Activated CD4-positive, alpha-beta T cell treated with anti-CD3 and anti-CD28 coated beads, Interleukin-2, amount 50 U/mL, for 1 hour (primary cell): ENCODE measurements around the gene HS6ST1.

ENCODE experiments used
- DNase-seq: peaks from one replicate; pipeline ENCODE4 v3.0.0-alpha.2; 2020

The HS6ST1 gene, protein sequence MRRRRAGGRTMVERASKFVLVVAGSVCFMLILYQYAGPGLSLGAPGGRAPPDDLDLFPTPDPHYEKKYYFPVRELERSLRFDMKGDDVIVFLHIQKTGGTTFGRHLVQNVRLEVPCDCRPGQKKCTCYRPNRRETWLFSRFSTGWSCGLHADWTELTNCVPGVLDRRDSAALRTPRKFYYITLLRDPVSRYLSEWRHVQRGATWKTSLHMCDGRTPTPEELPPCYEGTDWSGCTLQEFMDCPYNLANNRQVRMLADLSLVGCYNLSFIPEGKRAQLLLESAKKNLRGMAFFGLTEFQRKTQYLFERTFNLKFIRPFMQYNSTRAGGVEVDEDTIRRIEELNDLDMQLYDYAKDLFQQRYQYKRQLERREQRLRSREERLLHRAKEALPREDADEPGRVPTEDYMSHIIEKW

DNA sequence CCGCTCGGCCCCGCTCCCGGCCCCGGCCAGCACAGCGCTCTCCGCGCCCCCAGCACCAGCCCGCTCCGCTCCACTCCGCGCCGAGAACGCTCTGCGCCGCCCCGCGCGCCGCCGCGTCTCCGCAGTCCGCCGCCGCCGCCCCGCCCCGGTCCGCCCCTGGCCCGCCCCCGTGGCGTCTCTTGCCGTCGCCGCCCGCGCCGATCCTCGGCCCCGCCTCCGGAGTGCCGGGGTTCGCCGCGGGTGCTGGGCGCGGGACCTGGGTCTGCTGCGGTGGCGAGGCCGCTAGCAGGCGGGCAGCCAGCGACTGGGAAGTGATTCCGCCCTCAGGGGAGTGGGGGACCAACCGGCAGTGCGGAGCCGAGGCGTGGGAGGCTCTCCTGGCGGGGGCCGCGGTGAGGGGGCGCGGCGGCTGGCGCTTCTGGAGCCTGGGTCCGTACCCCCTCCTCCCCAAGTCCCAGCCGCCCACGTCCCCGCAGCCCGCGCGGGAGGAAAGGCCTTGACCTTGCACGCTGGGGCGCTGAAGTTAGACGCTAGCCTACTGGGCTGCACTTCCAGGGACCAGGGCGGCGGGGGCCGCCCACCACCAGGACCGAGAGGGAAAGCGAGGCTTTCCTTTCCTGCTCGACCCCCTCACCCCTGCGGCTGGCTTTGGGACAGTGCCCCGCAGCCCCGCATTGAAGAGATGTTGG is at the start of gene HS6ST1:
HS6ST1 (minus strand) TSS at position 93 of the 689 bp plus-strand sequence. CDS start 305 bp downstream, outside the sequence.
- DNase-seq: peak; percentile 88

DNA sequence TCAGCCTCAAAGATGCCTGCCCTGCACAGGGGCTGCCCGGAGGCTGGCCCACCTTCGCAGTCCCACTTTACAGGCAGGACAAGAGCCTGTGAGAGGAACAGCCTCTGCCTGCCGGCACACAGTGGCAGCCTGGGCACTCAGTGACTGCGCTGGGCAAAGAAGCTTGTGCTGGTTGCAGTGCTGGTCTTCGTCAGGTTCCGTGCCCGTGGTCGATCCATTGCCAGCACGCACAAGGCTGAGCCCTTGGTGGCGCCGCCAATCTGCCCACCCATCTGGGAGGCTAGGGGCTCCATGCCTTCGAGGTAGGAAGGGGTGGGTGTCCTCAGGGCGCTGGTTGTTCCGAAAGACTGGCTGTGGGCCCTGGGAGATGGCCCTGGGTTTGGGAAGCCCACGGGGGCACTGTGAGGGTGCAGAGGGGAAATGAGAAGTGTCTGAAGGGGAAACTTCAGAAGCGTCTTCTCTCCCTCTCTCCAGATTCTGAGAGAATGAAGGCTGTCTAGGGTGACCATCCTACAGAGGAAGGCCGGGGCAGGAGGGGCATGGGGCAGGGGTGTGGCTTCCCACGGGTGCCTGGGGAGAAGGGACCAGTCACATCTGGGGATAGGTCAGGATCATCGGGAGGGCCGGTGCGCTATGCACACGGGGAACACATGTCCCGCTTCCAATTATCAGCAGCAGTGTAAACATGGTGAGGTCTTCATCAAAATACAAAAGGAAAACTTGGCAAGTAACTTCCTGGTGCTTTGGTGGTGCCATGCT is 49.1 kb upstream of the HS6ST1 start:
- no peak for DNase-seq

DNA sequence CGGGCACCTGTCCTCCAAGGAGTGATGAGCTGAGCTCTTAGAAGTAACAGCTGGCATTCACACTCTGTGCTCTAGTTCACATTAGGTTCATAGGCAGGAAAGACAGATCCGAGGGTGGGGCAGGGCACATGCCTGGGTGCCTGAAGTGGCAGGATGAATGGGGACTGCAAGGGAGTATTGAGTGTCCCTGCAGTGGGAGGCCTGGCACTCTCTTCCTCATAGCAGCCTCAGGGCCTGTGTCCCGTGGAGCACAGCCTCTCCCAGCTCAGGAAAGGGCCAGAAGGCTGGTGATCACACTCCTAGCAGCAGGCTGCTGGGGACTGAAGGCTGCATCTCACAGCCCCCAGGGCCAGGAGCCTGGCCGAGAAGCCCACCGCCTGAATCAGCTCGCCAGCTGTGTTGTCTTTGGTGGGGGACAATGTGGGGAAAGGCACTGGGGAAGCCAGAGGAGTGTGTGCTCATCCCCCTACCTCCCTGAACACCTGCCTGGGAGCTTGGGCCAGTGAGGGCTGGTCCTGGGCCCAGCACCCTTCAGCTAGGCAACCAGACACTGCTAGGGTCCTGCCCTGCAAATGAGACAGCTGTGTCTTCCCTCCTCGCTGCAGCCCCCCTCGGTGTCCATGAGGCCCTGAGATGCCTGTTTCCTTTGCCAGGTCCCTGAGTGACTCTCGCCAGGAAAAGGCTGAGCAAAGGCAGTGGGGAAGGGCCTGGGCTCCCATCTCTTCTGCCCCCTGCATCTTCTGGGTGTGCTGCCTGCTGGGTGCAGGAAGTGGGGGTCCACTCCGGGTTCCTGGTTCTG is 48.2 kb upstream of the HS6ST1 start:
- no peak for DNase-seq

DNA sequence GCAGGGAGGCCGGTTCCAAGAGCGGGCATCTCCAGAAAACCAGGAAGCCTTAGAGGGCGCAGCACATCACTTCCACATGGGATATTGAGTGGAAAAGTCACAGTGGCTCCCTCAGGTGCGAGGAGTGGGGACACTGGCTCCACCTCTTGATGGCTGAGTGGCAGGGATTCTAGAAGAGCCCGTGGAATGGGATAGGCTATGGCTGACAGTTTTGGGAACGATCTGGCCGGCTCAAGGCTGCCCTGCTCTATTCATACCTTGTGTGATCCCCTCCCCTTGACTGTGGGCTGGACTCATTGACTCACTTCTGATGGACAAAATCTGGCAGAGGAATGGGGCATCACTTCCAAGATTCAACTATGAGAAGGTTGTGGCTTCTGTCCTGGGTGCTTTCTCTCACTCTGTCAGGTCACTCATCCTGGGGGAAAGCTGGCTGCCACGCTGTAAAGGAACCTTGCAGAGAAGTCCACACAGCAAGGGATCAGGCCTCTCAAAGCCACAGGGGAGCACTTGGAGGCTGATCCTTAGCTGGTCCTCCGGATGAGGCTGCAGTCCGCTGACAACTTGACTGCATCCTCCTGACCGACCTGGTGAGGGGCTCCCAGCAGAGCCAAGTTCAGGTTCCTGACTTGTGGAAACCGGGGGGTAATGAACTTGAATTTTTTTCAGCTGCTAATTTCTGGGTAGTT is 46.7 kb upstream of the HS6ST1 start:
- no peak for DNase-seq

DNA sequence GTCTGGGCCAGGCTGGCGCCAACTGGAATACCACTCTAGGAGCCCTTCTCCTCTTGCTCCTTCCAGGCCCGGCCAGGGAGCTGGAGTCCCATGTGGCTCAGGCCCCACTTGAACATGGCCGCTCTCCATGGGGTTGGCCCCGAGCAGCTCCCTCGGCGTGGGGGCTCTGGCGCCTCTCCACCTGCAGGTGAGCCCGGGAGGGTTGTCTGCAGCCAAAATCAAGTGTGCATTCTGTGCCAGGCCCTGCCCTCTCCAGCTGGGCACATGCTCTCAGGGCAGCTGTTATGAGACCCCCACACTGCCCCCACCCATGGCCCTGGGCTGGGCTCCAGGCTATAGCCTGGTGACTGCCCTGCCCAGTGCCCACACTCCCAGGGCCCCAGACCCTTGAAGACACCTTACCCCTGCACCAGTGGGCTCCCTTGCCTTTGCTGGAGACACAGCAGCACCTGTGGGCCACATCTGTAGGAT is 45.8 kb upstream of the HS6ST1 start:
- DNase-seq: no peak

DNA sequence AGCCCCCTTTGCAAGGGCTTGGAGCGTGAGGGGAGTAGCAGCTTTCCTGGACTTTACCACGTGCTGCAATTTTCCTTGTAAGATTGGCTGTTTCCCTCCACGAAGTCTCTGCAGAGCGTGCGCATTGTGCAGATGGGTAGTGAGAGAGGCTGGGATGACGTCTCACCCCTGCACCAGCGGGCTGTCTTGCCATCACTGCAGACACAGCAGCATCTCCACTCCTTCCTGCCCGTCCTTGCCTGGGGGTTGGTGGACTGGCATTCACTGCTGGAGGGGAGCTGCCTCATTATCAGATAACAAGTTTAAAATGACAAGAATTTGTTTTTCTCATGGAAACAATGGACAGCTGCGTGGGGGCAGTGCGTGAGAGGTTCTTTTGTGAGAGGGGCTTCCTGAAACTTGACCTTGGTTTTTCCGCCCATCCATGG is 45.3 kb upstream of the HS6ST1 start:
- DNase-seq: no peak

DNA sequence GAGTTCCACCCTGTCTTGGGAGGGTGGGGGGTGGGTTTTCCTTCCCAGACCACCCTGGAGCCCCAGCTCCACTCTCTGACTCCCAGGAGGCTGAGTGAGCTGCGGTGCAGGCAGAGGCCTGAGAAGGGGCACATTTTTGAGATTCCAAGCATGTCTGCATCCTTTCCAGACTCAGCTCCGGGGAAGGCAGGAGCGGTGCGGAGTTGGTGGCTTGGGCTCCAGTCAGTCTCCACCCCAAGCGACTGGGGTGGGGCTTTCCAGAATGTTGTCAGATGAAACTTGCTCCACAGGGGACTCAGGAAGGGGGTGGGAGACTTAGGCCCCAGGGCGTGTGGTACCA is 44.2 kb upstream of the HS6ST1 start:
- no peak for DNase-seq

DNA sequence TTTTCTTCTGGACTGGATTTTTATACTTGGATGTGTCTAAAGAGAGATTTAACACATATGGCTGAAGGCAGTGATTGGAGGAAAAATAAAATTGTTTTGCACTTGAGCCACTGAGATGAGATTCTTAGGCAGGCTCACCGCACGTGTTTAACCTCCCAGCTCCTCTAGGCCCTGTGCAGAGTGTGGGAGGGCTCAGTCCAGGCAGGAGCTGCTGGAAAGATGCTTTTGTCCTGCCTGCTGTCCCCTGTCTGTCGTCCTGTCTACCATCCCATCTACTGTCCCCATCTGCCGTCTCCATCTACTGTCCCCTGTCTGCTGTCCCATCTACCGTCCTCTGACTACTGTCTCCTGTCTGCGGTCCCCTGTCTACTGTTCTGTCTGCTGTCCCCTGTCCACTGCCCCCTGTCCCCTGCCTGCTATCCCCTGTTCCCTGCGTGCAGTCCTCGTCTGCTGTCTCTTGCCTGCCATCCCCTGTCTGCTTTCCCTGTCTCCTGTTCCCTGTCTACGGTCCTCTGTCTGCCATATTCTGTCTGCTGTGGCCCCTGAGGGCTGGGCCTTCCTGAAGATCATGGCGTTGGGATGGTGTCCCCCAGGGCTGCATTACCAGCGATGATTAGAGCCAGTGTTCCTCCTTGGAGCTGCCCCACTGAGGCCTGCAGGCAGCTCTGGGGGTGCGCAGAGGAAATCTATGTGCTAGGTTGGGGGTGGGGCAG is 43.7 kb upstream of the HS6ST1 start:
- no peak for DNase-seq

DNA sequence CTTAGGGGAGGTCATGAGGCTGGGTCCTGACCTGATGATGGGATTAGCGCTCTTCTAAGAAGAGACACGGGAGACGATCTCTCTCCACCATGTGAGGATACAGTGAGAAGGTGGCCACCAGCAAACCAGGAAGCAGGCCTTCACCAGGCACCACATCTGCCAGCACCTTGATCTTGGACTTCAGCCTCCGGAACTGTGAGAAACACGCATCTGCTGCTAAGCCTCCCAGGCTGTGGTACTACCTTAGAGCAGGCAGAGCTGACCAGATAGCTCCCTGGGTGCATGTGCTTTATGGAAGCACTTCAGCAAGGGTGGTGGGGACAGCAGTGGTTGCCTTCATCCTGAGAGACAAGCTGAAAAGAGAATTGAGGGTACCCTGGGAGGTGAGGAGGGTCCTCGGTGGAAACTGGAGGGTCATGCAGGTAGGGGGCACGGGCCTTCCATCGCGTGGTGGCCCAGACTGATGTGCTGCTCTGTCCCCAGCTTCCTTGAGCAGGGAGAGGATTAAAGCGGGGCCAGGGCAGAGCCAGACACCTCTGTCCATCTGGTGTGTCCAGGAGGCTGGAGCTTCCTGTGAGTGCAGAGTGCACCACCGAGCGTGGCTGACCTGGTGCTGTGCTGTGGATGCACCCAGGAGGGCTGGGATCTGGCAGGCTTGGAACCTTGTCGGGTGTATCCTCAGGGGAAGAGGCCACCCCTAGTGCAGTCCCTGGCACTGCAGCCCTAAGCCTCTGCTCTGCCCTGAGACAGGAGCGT is 42.9 kb upstream of the HS6ST1 start:
- DNase-seq: no peak

DNA sequence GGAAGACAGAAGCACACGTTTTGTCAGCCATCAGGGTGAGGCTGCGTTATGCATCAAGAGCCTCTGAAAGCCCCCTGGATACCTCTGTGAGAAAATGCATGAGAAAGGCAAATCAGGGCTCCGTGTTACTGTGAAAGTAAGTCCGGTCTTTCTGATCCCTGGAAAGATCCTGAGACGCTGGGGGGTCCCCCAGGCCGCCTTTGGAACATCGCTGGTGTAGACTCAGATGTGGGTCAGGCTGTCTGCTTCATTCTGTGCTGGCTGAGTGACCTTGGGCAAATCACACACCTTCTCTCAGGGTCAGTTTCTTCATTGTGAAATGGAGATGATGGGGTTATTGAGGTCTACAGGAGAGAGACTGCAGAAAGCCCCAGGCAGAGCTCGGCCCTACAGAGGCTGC is 42.0 kb upstream of the HS6ST1 start:
- no peak for DNase-seq

DNA sequence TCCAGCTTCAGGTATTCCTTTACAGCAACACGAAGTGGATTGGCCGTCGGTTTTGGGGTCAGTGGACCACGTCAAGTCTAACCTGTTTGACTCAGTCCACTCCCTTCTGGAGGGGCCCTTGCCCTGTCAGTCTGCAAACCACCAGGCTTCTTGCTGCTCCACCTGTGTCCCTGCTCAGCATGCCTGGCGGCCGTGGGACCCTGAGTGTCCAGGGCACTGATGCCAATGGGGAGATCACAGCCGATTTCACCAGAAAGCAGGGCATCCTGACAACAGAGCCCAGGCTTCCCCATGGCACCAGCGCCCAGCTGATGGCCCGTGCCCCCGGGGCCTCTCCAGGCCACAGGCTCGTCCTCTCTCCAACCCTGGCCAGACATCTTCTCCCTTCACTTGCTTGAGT is 41.2 kb upstream of the HS6ST1 start:
- no peak for DNase-seq

DNA sequence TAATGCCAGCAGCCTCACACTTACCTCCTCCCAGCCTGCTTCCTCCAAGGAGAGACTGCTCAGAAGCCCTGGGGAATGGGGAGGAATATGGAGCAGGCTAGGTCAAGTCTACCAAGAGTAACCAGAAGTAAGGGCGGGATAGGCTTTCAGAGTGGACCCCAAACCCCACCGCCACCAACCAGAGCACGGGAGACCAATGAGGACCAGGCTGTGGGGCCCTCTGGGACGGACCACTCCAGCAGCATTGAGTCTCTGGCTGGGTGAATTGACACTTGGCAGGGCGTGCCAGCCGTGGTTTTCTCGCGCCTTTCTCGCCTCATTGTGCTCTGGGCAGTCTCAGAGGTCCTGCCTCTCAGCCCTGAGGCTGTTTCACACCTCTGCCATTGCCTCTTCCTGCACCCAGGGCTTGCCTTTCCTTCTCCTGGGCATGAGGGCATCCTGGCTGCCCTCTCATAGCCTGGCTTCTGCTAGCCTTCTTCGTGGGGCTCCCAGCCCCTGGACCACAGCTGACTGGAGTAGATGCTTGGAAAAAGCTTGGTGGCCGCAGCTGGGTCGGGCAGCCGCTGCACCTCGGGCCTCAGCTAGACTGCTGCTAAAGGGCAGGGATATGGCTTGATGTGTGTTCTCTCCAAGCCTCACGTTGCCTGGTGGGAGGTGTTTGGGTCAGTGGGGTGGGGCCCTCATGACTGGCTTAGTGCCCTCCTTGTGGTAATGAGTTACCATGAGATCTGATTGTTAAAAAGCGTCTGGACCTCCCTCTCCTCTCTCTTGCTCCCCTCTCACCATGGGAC is 40.5 kb upstream of the HS6ST1 start:
- no peak for DNase-seq

DNA sequence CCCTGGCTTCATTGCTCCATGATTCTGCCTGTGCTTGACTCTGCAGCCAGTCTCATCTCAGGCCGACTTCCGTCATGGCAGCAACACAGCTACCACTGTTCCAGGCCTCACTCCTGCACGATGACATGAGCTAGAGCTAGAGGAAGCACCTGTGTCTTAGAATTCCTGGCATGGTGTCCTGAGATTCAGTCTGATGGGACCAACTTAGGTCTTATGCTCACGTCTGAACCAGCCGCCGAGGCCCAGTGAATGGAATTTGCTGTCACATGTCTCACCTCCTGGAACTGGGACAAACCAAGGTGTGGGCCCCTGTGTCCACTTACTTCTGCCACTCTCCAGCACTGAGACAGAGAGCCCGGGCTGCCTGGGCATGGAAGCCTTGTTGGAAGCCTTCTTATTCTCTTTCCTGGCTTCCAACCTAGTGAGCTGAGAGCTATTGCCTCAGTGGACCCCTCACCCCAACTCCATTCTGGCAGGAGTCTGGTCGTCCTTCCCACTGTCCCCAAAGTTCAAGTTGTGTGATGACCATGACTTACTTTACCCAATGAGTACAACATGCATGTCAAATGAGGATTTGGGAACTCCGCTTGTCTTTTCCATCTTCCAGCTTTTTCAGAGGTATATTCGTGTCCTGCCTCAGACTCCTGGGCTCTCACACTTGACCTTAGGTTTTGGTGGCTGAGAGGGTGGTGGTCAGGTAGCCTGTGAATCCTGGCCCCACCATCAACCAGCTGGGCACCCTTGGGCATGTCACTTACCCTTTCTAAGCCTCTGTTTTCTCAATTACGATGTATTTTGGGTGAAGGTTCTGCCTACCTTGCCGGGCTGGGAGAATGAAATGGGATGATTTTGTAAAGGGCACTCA is 39.1 kb upstream of the HS6ST1 start:
- no peak for DNase-seq

DNA sequence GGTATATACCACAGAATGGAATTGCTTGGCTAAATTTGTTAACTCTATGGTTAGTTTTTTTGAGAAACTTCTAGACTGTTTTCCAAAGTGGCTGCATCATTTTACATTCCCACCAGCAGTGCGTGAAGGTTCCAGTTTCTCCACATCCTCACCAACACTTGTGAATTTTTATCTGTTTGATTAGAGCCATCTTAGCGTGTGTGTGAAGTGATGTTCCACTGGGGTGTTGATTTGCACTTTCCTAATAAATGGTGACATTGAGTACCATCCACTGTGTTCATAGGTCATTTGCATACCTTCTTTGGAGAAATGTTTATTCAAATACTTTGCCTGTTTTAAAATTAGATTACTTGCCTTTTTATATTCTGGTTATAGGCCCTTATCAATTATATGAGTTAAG is 37.5 kb upstream of the HS6ST1 start:
- no peak for DNase-seq

DNA sequence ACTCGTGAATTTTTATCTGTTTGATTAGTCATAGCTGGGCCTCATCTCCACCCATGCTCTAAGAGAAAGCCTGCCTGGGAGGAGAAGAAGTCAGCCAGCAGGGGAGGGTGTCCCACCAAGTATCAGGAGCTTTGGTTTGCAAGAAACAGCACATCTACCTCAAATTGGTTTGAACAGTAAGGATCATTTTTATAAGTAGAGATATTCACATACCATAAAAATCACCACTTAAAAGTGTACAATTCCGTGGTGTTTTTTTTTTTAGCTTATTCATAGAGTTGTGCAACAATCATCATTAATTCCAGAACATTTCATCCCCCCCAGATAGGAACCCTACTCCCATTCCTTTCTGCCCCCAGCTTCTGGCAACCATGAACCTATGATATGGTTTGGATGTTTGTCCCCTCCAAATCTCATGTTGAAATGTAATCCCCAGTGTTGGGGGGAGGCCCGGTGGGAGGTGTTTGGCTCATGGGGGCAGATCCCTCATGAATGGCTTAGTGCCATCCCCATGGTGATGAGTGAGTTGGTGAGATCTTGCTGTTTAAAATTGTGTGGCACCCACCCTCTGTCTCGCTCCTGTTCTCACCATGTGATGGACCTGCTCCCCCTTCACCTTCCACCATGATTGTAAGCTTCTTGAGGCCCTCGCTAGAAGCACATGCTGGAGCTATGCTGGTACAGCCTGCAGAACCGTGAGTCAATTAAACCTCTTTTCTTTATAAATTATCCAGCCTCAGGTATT is 36.2 kb upstream of the HS6ST1 start:
- DNase-seq: no peak

DNA sequence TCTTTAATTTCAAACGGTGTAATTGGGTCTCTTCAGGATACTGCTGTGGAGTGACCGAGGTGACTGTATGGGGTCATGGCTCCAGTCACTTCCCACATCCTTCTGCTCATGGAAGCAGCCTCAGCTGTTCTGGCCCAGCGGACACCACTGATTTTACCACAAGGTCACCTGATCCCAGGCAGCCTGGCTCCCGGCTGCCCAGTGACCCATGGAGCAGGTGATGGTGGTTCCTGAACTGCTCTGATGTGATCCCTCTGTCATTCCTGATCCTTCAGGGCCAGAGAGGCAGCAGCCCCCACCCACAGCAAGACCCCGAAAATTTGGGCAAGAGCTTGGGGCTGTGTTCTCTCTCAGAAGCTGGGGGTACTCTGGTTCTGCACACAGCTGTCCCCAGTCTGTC is 35.5 kb upstream of the HS6ST1 start:
- DNase-seq: no peak

DNA sequence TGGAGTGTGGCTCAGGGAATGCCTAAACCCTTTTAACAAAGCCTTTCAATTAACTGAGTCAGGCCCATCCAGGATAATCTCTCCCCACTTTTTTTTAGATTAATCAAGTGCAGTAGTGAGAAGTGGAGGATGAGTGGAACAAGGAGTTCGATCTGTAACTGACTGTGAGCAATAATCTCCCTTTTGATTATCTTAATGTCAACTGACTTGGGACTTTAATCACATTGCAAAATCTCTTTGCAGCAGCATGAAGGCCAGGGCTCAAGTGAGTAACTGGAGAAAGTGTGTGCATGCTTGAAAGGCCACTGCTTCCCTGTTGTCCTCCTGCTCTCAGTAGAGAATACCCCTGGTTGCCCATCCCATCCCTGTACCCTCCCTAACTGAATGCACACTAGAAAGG is 32.1 kb upstream of the HS6ST1 start:
- no peak for DNase-seq

DNA sequence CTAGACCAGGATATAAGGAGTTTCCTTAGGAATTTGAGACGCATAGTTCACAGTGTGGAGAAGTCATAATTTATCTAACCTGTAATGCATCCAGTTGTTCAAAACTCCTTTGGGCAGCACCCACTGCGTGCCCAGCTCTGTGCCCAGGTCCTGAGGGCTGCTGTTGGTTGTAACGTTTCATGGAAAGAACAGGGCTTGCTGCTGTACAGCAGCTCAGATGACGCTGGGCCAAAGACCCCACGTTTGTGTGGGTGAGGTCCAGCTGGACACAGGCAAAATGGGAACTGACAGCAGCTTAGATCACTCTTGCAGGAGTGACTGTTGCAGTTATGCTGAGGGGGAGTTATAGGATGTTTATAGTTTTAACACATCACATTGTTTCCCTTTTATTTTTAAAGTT is 30.0 kb upstream of the HS6ST1 start:
- no peak for DNase-seq
